CD4-positive, alpha-beta T cell treated with Interleukin-21 for 1 hour (primary cell): ENCODE measurements around the gene SUSD1.
"Not testable (repeated sequence)": the region's sequence is repeated elsewhere in the genome, so short reads cannot be mapped to it uniquely, and the experiment has no call there.

Experiments used
- DNase-seq: peaks from one replicate; pipeline ENCODE4 v3.0.0-alpha.2; 2020

The SUSD1 gene

DNA sequence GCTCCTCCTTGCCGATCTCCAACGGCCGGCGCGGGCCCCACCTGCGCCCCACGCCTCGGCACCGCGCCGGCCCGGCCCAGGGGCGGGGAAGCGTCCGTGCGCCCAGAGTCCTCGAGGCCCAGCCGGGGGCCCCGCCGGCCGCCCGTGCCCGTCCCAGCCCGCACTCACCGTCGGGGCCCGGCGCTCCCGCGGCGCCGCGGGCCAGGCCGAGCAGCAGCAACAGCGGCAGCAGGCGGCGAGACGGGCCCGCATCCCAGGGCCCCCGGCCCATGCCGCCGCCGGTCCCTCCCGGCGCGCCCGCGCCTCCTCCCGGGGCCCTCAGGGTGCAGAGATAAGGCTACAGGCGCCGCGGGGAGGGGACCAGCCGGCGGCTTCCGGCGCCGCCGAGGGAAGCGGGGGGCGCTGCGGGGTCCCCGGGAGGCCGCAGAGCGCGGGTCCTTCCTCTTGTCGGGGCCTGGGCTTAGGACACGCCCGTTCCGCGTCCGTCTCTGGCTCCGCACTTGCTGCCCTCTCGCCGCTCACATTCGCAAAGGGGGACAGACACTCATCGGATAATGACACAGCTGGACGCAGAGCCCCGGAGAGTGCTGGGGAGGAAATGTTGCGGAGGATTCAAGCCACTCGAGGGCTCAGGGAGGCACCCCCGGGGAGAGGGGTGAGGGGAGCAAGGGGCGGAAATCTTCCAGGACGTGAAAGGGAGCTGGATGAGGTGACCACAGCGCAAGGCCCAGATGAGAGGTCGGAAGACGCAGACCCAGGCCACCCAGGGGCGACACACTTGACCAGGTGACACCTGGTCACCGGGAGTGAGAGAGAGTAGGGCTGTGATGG, at the start of gene SUSD1:
Gene SUSD1, minus strand, starts transcription at position 333 of the 831 bp plus-strand sequence. Its CDS starts 62 bp downstream, at position 271.
- DNase-seq: peak; percentile 46

DNA sequence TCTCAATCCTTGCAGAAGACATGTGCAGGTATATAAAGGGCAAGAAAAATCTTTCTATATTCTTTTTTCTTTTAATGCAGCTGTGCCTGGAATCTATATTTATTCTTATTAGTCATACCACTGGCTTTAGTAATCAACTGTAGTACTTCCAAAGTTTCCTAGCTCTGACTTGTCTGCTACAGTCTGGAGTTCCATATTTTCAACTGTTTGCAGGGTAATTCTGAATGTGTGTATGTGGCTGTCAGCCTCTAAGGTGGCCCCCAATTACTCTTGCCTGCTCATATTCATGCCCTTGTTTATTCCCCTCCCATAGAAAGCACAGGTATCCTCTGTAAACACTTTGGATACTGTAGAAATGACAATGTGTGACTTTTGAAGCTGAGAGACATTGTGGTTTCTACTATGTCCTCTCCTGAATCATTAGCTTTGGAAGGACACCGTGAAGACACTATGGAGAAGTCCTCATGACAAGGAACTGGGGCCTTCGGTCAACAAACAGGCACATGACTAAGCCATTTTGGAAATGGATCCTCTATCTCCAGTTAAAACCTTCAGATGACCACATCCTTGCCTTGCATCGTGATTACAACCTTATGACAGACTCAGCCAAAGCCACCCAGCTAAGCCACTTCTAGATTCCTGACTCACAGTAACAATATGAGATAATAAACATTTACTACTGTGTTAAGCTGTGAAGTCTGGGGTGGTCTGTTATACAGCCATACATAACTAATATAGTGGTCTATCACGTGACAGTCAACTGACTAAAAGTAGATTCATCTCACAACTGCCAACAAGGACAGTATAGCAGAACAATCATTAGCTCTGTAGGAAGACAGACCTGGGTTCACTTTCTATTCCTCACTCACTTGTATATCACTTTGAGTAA, 49.5 kb upstream of the SUSD1 start:
- DNase-seq: no peak

DNA sequence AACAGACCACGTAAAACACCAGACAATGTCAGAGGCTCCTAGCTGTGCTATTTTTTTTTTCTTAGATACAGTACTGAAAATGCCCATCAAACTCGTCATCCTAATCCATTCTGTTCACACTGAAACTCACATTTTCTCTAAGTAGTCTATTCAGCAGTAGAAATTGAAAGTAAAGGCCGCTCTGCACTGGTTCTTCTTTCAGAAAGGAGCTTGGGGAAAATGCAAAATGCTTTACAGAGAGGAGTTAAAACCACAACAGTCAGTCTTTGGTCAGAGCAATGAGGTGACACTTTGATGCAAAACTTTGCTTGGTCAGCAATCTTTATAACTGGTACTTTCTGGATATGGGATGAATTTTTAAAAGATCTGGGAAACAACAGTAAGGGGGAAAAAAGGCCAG, 43.8 kb upstream of the SUSD1 start:
- DNase-seq: peak; percentile 38

DNA sequence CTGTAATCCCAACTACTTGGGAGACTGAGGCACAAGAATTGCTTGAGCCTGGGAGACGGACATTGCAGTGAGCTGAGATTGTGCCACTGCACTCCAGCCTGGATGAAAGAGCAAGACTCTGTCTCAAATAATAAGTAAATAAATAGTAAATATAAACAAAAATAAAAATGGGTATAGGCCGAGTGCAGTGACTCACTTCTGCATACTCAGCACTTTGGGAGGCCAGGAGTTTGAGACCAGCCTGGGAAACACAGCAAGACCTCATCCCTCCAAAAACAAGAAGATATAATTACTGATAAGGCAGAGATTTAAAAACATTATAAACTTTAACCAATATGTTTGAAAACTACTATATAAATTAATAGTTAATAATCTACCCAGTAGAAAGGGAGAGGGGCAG, 37.8 kb upstream of the SUSD1 start:
- DNase-seq: no peak

DNA sequence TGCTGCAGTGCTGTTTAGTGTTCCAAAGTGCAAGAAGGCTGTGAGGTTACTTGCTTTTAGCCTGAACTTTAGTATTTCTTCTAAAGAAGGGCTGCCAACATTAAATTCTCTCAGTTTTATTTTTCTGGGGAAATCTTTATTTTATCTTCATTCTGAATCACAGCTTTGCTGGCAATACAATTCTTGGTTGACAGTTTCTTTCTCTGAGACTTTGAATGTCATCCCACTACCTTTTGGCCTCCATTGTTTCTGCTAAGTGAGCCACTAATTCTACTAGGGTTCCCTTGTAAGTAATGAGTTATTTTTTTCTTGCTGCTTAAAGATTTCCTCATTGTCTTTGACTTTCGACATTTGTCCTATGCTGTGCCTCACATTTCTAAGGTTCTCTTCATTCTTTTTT, 32.4 kb upstream of the SUSD1 start:
- DNase-seq: no peak

DNA sequence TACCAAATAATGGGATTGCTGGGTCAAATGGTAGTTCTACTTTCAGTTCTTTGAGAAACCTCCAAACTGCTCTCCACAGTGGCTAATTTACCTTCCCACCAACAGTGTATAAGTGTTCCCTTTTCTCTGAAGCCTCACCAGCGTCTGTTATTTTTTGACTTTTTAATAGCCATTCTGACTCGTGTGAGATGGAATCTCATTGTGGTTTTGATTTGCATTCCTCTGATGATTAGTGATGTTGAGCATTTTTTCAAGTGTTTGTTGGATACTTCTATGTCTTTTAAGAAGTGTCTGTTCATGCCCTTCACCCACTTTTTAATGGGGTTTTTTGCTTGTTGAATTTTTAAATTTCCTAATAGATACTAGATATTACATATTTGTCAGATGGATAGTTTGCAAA, 28.4 kb upstream of the SUSD1 start:
- DNase-seq: no peak

DNA sequence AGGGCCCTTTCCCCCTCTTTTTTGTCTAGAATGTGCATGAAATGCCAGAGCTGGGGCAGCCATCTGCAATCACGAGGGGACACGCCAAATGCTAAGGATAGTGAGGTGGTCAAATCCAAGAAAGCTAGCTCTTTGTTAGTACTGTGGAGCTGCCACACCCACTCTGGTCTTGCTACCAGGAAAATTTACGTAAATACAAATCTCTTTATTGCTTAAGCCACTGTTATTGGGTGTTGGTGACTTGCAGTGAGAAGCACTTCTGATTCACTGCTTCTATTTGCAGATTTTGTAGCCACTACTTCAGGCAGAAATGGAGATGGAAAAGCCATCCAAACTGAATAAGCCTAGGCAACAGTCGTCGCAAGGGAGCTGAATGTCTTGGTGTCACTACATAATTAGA, 25.6 kb upstream of the SUSD1 start:
- no peak for DNase-seq

DNA sequence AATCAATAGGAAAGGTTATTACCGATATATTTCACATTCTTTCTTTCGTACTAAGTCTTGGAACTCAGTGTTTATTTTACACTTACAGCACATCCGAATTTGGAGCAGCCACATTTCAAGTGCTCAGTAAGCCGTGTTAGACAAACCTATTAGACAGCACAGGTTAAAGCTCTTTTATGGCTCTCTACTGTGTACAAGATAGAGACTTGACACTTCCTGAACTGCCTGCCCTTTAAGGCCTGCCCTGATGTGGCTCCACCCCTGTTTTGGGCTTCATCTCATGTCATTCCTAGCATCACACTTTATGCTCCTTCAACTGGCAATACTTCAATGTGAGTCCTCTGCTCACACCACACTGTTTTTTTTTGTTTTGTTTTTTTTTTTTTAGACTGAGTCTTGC, 23.5 kb upstream of the SUSD1 start:
- DNase-seq: no peak

DNA sequence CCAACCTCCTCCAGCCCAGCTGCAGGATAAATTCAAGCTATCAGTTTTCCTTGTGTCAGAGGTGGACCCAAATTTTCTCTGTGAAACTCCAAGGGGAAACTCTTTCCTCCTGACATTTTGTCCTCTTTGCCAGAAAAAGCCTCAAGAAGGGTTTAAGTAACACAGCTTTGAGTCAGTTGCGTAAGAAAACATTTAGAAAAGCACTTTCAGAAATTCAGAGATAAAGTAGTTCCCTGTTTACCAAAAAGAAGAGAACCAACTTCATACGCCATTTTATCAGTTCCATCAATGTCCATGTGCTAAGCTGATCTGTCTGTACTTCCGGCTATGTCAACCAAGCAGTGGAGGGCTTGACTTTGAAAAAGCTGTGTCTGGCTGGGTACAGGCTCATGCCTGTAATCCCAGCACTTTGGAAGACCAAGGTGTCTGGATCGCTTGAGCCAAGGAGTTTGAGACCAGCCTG, 19.9 kb upstream of the SUSD1 start:
- DNase-seq: no peak

DNA sequence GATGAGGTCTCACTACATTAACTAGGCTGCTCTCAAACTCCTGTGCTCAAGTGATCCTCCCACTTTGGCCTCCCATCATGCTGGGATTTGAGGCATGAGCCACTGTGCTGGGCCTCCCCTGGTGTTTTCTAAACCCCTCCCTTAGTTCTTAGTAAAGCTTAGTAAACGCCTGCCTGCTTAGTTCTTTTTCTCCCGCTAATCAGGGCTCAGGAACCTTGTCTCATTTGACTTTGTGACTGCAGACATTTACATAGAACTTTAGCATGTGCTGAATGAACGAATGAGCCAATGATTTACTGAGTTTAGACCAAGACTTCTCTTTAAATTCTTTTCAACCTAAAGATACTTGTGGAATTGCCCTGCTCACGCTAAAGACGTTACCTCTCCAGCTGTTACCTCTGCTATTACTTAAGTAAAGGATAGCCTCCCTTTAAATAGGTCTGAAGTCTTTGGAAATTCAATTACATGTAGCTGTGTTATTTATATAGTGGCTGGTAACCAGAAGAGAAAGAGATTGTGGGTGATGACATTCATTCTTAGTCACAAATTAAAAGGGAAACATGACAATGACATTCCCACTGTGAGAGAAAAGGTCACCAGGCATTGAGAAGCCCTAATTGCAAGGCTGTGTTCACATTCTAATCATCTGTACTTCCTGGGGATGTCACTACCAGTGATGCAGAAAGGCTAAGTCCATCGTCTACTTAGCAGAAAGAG, 18.6 kb upstream of the SUSD1 start:
- DNase-seq: no peak

DNA sequence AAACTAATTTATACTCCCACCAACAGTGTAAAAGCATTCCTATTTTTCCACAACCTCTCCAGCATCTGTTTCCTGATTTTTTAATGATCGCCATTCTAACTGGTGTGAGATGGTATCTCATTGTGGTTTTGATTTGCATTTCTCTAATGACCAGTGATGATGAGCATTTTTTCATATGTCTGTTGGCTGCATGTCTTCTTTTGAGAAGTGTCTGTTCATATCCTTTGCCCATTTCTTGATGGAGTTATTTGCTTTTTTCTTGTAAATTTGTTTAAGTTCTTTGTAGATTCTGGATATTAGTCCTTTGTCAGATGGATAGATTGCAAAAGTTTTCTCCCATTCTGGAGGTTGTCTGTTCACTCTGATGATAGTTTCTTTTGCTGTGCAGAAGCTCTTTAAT, 15.2 kb upstream of the SUSD1 start:
- DNase-seq: not testable (repeated sequence)

DNA sequence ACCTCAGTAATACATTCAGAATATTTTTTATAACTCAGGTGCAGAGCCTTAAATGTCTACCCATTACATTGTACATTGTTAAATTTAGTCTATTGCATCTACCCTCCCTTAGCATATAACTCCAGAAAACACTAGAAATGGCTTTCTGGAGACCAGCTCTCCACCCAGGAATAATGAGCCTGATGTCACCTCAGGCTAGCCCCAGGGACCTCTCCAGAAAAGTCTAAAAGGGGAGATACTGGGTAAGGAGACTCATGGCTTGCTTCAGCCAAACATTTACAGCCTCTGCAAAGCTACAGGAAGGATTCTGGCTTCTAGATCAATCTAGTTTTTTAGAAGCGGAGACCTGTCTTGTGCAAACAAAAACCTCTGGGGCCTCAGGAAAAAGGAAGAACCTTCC, 13.8 kb upstream of the SUSD1 start:
- no peak for DNase-seq

DNA sequence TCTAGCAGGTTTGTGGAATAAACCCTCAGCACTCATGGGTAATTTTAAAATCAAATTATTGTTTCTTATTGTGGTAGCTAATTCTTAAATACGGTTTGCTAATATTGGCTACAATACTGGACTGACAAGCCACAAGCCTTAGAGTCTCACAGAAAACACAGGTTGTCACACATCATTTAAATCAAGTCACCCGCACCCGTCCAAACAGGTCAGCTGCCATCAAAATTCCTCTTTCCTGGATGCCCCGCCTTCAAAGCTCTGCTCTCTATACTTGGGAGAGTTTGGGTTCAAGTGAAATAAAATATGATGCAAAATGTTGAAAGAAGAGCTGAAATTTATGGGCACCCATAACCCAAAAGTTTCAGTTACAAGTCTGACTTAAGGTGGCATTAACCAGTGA, 12.3 kb upstream of the SUSD1 start:
- DNase-seq: no peak

DNA sequence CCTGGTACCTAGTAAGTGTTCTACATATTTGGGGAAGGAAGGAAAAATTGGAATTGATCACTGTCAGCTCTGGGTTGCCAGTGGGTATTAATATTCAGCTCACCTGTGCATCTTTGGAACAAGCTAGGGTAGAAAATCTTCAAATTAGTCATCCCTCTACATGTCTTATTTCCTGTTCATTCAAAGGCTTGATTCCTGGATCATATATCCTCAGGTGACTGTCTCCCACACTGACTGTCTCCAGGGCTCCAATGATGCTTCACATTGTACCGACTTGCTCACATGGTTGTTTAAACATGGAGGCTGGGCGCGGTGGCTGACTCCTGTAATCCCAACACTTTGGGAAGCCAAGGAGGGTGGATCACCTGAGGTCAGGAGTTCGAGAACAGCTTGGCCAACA, 11.6 kb upstream of the SUSD1 start:
- no peak for DNase-seq

DNA sequence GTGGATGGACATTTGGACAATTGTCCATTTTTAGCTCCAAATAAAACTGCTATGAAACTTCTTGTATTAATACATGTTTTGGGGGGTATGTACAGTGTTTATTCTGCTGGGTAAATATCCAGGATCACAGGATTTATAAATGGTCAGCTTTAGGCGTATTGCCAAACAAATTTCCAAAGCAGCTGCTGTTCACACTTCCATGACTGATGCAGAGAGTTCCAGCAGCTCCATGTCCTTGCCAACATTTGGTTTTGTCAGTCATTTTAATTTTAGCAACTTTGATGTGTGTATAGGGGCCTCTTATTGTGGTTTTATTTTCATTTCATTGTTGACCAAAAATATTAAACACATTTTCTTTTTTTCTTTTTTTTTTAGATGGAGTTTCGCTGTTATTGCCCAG, 9.8 kb upstream of the SUSD1 start:
- no peak for DNase-seq

DNA sequence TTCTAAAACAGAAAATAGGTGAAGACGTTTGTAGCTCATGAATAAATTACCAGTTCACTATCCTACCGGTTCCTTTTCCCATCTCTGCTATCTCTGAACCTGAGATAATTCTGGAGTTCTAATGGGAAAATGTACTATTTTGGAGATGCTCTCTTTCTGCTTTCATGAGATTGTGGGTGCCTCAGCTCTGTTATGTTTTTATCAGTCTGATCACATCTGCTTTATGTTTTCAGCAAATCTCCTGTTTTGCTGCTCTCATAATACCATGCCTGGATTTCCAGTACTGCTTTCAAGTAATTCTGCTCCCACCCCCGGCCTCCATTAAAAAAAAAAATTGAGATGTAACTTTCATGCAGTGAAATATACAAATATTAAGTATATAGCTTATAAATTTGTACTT, 9.1 kb upstream of the SUSD1 start:
- no peak for DNase-seq

DNA sequence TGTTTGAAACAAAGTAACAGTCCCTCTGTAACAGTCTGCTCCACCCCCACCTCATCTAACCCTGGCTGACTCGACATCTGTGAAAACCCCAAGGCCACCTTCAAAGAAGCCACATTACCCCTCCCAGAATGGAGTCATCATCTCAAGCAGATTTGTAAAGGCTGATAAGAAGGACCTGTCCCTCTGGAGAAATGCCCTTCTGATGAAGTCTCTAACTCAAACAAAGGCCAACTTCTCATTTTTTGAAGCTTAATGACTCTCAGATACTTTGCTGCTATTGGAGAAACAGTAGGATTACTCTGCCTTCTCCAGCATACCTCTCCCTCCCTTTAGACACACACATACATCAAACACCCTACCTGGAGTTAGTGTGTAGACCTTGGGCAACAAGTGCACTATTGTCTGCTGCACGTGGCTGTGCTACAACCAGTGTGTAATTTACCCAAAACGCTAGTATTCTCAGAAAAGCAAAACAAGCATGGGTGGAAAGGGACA, 5.3 kb upstream of the SUSD1 start:
- DNase-seq: peak; percentile 70

DNA sequence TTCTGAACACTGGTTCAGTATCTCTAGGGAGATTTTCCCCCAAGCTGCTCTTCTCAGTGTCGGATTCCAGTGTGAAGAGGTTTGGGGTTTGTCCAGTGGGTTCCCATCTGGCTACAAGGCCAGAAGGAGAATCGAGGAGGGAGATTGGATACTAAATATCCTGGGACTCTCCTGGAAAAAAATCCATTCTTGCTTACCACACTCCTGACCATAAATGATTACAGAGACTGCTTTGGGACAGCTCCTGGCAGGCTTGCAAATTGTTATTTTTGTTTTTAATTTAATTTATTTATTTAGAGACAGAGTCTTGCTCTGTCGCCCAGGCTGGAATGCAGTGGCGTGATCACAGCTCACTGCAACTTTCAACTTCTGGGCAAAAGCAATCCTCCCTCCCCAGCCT, 4.7 kb upstream of the SUSD1 start:
- DNase-seq: no peak

DNA sequence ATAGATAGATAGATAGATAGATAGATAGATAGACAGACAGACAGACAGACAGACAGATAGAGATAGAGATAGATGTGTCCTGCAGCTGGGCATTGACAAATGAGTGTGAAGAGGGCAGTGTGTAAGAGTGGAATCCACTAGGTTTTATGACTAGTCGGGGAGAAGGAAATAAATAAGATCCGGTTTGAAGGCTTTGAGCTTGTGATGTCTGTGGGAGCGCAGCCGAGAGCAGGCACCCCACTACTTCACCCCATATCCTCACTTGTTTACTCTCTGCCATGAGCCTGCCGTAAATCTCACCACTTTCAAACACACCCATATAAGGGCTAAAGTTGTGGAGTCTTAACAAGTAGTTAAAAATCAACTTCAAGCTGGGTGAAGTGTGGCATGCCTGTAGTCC, 1.4 kb upstream of the SUSD1 start:
- peak; percentile 58 for DNase-seq

DNA sequence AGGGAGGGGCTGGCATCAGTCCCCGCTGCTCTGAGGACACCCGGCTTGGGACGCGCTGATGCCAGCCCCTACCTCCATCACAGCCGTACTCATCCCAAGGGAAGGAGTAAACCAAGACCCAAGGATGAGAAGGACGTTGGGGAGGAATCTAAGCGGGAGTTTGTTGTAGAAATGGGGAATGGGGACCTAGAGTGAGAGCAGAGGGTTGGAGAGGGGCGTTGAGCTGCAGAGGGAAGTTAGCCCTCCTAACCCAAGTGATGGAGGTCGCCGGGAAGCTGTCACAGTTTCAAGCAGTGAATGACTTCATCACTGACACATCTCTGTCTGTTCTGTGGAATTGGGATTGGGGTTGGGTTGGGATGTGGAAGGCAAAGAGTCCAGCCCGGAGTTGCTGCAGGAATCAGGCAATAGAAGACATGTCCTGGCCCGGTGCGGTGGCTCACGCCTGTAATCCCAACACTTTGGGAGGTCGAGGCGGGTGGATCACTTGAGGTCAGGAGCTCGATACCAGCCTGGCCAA, 759 bp upstream of the SUSD1 start:
- no peak for DNase-seq

DNA sequence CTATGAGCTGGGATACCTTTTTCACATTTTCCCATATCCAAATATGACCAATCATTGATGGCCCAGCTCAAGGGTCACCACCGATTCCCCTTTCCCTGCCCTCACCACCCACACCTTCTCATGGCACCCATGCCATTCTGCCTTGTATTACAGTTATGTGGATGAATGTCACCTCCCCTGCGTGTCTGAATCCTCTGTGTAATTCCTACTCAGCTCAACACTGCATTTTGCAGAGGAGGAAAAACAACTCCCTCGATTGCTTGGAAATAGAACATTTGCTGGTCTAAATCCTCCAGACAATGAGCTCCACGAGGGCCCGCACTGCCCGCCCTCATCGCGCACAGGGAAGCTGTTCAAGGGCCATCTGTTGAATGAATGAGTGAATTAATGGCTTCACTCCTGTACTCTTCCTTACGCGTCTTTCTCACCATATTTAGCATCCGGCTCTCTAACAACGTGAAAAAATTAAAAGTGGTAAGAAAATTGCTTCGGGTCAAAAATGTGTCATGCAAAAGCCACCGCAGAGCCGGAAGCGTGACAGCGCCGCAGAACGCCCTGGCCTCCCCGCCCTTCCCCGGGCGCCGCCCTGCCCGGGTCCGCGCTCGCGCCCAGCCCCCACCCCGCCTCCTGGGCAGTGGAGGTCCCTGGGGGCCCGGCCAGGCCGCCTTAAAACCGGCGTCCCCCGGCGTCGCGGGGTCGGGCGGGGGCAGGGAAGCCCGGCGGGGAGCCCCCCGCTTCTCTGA, 704 bp downstream of the SUSD1 start:
- DNase-seq: peak; percentile 83
